PFSK-1 (cell line): ENCODE measurements around the gene PCDHGA1.

ENCODE experiments used
- POLR2AphosphoS5 ChIP-seq: IDR thresholded peaks from 2 replicates; pipeline ENCODE4 v1.6.1; 2012; ENCODE audit warnings: low read depth, mild to moderate bottlenecking, control low read depth, low read length, moderate library complexity
- SIN3A ChIP-seq: IDR thresholded peaks from 2 replicates; pipeline ENCODE4 v1.6.1; 2012; ENCODE audit warnings: mild to moderate bottlenecking, low read length, moderate library complexity, borderline replicate concordance; ENCODE audit not compliant: insufficient read depth
- TAF1 ChIP-seq: IDR thresholded peaks from 2 replicates; pipeline ENCODE4 v1.6.1; 2012; ENCODE audit warnings: low read length, control low read depth, borderline replicate concordance; ENCODE audit not compliant: insufficient read depth
- TF ChIP-seq, protein P1 (sequence below), 2 experiments: IDR thresholded peaks; 2 replicates each; pipeline versions ENCODE4 v1.6.1 to v1.8.0; 2011 to 2012; ENCODE audit warnings: low read depth in 2 of 2, low read length in 2 of 2, control low read depth in 1 of 2, inconsistent platforms in 1 of 2, mild to moderate bottlenecking in 1 of 2, moderate library complexity in 1 of 2; ENCODE audit not compliant: insufficient read depth in 1 of 2

DNA sequence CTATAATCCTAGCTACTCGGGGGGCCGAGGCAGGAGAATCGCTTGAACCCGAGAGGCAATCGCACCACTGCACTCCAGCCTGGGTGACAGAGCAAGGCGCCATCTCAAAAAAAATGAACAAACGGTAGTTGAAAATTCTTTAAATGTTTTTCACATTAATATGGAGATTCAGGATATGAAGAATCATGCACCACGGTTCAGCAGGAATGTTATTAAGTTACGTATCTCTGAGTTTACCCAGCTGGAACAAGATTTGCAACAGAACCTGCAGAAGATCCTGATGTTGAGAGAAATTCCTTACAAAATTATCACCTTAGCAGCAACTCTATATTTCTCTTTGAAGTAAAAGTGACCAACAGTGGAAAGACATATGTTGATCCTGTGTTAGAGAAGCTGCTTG is 110.0 kb downstream of the PCDHGA1 start:
- TF ChIP-seq SIN3A = no peak
- TF ChIP-seq POLR2AphosphoS5 = no peak
- no peak for TF ChIP-seq TAF1
- TF ChIP-seq, protein P1, sequence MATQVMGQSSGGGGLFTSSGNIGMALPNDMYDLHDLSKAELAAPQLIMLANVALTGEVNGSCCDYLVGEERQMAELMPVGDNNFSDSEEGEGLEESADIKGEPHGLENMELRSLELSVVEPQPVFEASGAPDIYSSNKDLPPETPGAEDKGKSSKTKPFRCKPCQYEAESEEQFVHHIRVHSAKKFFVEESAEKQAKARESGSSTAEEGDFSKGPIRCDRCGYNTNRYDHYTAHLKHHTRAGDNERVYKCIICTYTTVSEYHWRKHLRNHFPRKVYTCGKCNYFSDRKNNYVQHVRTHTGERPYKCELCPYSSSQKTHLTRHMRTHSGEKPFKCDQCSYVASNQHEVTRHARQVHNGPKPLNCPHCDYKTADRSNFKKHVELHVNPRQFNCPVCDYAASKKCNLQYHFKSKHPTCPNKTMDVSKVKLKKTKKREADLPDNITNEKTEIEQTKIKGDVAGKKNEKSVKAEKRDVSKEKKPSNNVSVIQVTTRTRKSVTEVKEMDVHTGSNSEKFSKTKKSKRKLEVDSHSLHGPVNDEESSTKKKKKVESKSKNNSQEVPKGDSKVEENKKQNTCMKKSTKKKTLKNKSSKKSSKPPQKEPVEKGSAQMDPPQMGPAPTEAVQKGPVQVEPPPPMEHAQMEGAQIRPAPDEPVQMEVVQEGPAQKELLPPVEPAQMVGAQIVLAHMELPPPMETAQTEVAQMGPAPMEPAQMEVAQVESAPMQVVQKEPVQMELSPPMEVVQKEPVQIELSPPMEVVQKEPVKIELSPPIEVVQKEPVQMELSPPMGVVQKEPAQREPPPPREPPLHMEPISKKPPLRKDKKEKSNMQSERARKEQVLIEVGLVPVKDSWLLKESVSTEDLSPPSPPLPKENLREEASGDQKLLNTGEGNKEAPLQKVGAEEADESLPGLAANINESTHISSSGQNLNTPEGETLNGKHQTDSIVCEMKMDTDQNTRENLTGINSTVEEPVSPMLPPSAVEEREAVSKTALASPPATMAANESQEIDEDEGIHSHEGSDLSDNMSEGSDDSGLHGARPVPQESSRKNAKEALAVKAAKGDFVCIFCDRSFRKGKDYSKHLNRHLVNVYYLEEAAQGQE (IDR thresholded peaks at IDR 0.05; ENCODE audit: insufficient read depth in 1 of 2, low read depth in 2 of 2, low read length in 2 of 2) = no peak
